PFSK-1 (cell line): ENCODE data around the gene ARF3.

Experiments used
- FOXP2 ChIP-seq: optimal IDR thresholded peaks from 2 replicates; pipeline ENCODE3; 2011; ENCODE audit warnings: borderline replicate concordance, control low read depth, inconsistent platforms; ENCODE audit not compliant: insufficient read depth; ENCODE audit errors: extremely low read length, extremely low read depth
- POLR2AphosphoS5 ChIP-seq: IDR thresholded peaks from 2 replicates; pipeline ENCODE4 v1.6.1; 2012; ENCODE audit warnings: low read depth, mild to moderate bottlenecking, control low read depth, low read length, moderate library complexity
- REST ChIP-seq, 2 experiments: IDR thresholded peaks; 2 replicates each; pipeline versions ENCODE4 v1.6.1 to v1.8.0; 2011 to 2012; ENCODE audit warnings: low read depth in 2 of 2, low read length in 2 of 2, control low read depth in 1 of 2, inconsistent platforms in 1 of 2, mild to moderate bottlenecking in 1 of 2, moderate library complexity in 1 of 2; ENCODE audit not compliant: insufficient read depth in 1 of 2
- SIN3A ChIP-seq: IDR thresholded peaks from 2 replicates; pipeline ENCODE4 v1.6.1; 2012; ENCODE audit warnings: mild to moderate bottlenecking, low read length, moderate library complexity, borderline replicate concordance; ENCODE audit not compliant: insufficient read depth
- TAF1 ChIP-seq: IDR thresholded peaks from 2 replicates; pipeline ENCODE4 v1.6.1; 2012; ENCODE audit warnings: low read length, control low read depth, borderline replicate concordance; ENCODE audit not compliant: insufficient read depth

The ARF3 gene

GRCh38 chr12:48985475-48985897, 28.2 kb upstream of the ARF3 start:
- TF ChIP-seq REST (IDR thresholded peaks at IDR 0.05; ENCODE audit: insufficient read depth in 1 of 2, low read depth in 2 of 2, low read length in 2 of 2) = no peak
- no peak for TF ChIP-seq TAF1
- TF ChIP-seq FOXP2 = no peak
- TF ChIP-seq POLR2AphosphoS5 = no peak
- no peak for TF ChIP-seq SIN3A

- TF ChIP-seq FOXP2 (no peak), SIN3A (no peak), REST (IDR thresholded peaks at IDR 0.05; ENCODE audit: insufficient read depth in 1 of 2, low read depth in 2 of 2, low read length in 2 of 2) (no peak), POLR2AphosphoS5 (no peak), TAF1 (no peak)
These were observed 25.3 kb upstream of the ARF3 start for GRCh38 chr12:48982397-48983080.

- TF ChIP-seq SIN3A (no peak), POLR2AphosphoS5 (no peak), TAF1 (no peak), FOXP2 (no peak), REST (IDR thresholded peaks at IDR 0.05; ENCODE audit: insufficient read depth in 1 of 2, low read depth in 2 of 2, low read length in 2 of 2) (no peak)
These were observed 24.5 kb upstream of the ARF3 start for GRCh38 chr12:48981757-48982157.

GRCh38 chr12:48980953-48981756, 23.9 kb upstream of the ARF3 start:
- no peak for TF ChIP-seq FOXP2
- no peak for TF ChIP-seq SIN3A
- no peak for TF ChIP-seq REST (IDR thresholded peaks at IDR 0.05; ENCODE audit: insufficient read depth in 1 of 2, low read depth in 2 of 2, low read length in 2 of 2)
- no peak for TF ChIP-seq TAF1
- TF ChIP-seq POLR2AphosphoS5 = no peak
